ENCODE data around the gene ACSL1. TPM values are rescaled to one million over a fixed set of nuclear protein-coding genes. Genes with fewer than 3 reads are reported as not detected.

ACSL1 gene
- total and polyA plus RNA-seq, 9 donors, result 32.8 to 51.9 (median 40.7) TPM

GRCh38 chr4:184778325-184778724, 47.4 kb downstream of the ACSL1 start:
- no peaks in the 10 kb centered on the region for H3K27me3 ChIP-seq (ENCODE audit: control insufficient read depth, insufficient read depth, low read length)
- no peak for DNase-seq
- WGBS (ENCODE audit: insufficient coverage), result 81% methylated on average over 8 of the region's 8 CpGs
- no peak overlapping the region for H3K4me3 ChIP-seq (ENCODE audit: low read length)
- H3K9me3 ChIP-seq (replicated peaks; ENCODE audit: control insufficient read depth, low read depth, low read length), result no peaks in the 10 kb centered on the region
- peaks cover 9% of the 10 kb centered on the region for H3K4me1 ChIP-seq (ENCODE audit: control insufficient read depth, insufficient read depth, low read length)
- no peak overlapping the region for H3K27ac ChIP-seq (ENCODE audit: low read length)
- peaks cover 4% of the 10 kb centered on the region for H3K36me3 ChIP-seq (ENCODE audit: control insufficient read depth, insufficient read depth, low read length)

GRCh38 chr4:184776821-184777220, 48.9 kb downstream of the ACSL1 start:
- Histone ChIP-seq H3K27me3 (ENCODE audit: control insufficient read depth, insufficient read depth, low read length) (no peaks in the 10 kb centered on the region), H3K4me1 (ENCODE audit: control insufficient read depth, insufficient read depth, low read length) (peaks cover 3% of the 10 kb centered on the region), H3K9me3 (replicated peaks; ENCODE audit: control insufficient read depth, low read depth, low read length) (no peaks in the 10 kb centered on the region), H3K27ac (ENCODE audit: low read length) (no peak overlapping the region), H3K4me3 (ENCODE audit: low read length) (no peak overlapping the region), H3K36me3 (ENCODE audit: control insufficient read depth, insufficient read depth, low read length) (peaks cover 5% of the 10 kb centered on the region)
- no peak for DNase-seq
- no CpG with 5 or more reads among the region's 5 CpGs for WGBS (ENCODE audit: insufficient coverage)

GRCh38 chr4:184775854-184776555, 49.8 kb downstream of the ACSL1 start:
- H3K27ac ChIP-seq (ENCODE audit: low read length), result no peak overlapping the region
- no peaks in the 10 kb centered on the region for H3K27me3 ChIP-seq (ENCODE audit: control insufficient read depth, insufficient read depth, low read length)
- H3K9me3 ChIP-seq (replicated peaks; ENCODE audit: control insufficient read depth, low read depth, low read length), result no peaks in the 10 kb centered on the region
- WGBS (ENCODE audit: insufficient coverage), result 64% methylated on average over 2 of the region's 13 CpGs
- H3K36me3 ChIP-seq (ENCODE audit: control insufficient read depth, insufficient read depth, low read length), result peaks cover 8% of the 10 kb centered on the region
- no peak overlapping the region for H3K4me3 ChIP-seq (ENCODE audit: low read length)
- peaks cover 3% of the 10 kb centered on the region for H3K4me1 ChIP-seq (ENCODE audit: control insufficient read depth, insufficient read depth, low read length)
- DNase-seq, result peak; percentile 37

GRCh38 chr4:184774152-184774551, 51.6 kb downstream of the ACSL1 start:
- DNase-seq, result no peak
- no peak overlapping the region for H3K4me3 ChIP-seq (ENCODE audit: low read length)
- no peak overlapping the region for H3K27ac ChIP-seq (ENCODE audit: low read length)
- WGBS (ENCODE audit: insufficient coverage), result 100% methylated on average over 1 of the region's 7 CpGs
- peaks cover 19% of the 10 kb centered on the region for H3K36me3 ChIP-seq (ENCODE audit: control insufficient read depth, insufficient read depth, low read length)
- no peaks in the 10 kb centered on the region for H3K27me3 ChIP-seq (ENCODE audit: control insufficient read depth, insufficient read depth, low read length)
- H3K4me1 ChIP-seq (ENCODE audit: control insufficient read depth, insufficient read depth, low read length), result peaks cover 3% of the 10 kb centered on the region
- H3K9me3 ChIP-seq (replicated peaks; ENCODE audit: control insufficient read depth, low read depth, low read length), result no peaks in the 10 kb centered on the region

GRCh38 chr4:184771416-184771815, 54.4 kb downstream of the ACSL1 start:
- peaks cover 28% of the 10 kb centered on the region for H3K36me3 ChIP-seq (ENCODE audit: control insufficient read depth, insufficient read depth, low read length)
- no peaks in the 10 kb centered on the region for H3K9me3 ChIP-seq (replicated peaks; ENCODE audit: control insufficient read depth, low read depth, low read length)
- H3K4me1 ChIP-seq (ENCODE audit: control insufficient read depth, insufficient read depth, low read length), result peaks cover 3% of the 10 kb centered on the region
- no CpG with 5 or more reads among the region's 1 CpG for whole genome bisulfite sequencing (ENCODE audit: insufficient coverage)
- H3K27me3 ChIP-seq (ENCODE audit: control insufficient read depth, insufficient read depth, low read length), result no peaks in the 10 kb centered on the region
- H3K27ac ChIP-seq (ENCODE audit: low read length), result no peak overlapping the region
- DNase-seq, result no peak
- no peak overlapping the region for H3K4me3 ChIP-seq (ENCODE audit: low read length)

GRCh38 chr4:184769141-184769765, 56.5 kb downstream of the ACSL1 start:
- DNase-seq, result no peak
- H3K4me3 ChIP-seq (ENCODE audit: low read length), result no peak overlapping the region
- peaks cover 43% of the 10 kb centered on the region for H3K36me3 ChIP-seq (ENCODE audit: control insufficient read depth, insufficient read depth, low read length)
- H3K27me3 ChIP-seq (ENCODE audit: control insufficient read depth, insufficient read depth, low read length), result no peaks in the 10 kb centered on the region
- no peaks in the 10 kb centered on the region for H3K9me3 ChIP-seq (replicated peaks; ENCODE audit: control insufficient read depth, low read depth, low read length)
- H3K27ac ChIP-seq (ENCODE audit: low read length), result no peak overlapping the region
- 79% methylated on average over 5 of the region's 7 CpGs for WGBS (ENCODE audit: insufficient coverage)
- no peaks in the 10 kb centered on the region for H3K4me1 ChIP-seq (ENCODE audit: control insufficient read depth, insufficient read depth, low read length)

- Histone ChIP-seq H3K4me3 (ENCODE audit: low read length) (no peak overlapping the region), H3K27me3 (ENCODE audit: control insufficient read depth, insufficient read depth, low read length) (no peaks in the 10 kb centered on the region), H3K9me3 (replicated peaks; ENCODE audit: control insufficient read depth, low read depth, low read length) (no peaks in the 10 kb centered on the region), H3K4me1 (ENCODE audit: control insufficient read depth, insufficient read depth, low read length) (no peaks in the 10 kb centered on the region), H3K27ac (ENCODE audit: low read length) (no peak overlapping the region), H3K36me3 (ENCODE audit: control insufficient read depth, insufficient read depth, low read length) (peaks cover 44% of the 10 kb centered on the region)
- DNase-seq, result no peak
- 82% methylated on average over 3 of the region's 5 CpGs for WGBS (ENCODE audit: insufficient coverage)
These were observed 57.5 kb downstream of the ACSL1 start for GRCh38 chr4:184768296-184768695.

GRCh38 chr4:184766446-184766845, 59.3 kb downstream of the ACSL1 start:
- Histone ChIP-seq H3K27me3 (ENCODE audit: control insufficient read depth, insufficient read depth, low read length) (no peaks in the 10 kb centered on the region), H3K4me3 (ENCODE audit: low read length) (no peak overlapping the region), H3K27ac (ENCODE audit: low read length) (no peak overlapping the region), H3K4me1 (ENCODE audit: control insufficient read depth, insufficient read depth, low read length) (peaks cover 8% of the 10 kb centered on the region), H3K36me3 (ENCODE audit: control insufficient read depth, insufficient read depth, low read length) (peaks cover 52% of the 10 kb centered on the region), H3K9me3 (replicated peaks; ENCODE audit: control insufficient read depth, low read depth, low read length) (no peaks in the 10 kb centered on the region)
- WGBS (ENCODE audit: insufficient coverage), result 88% methylated on average over 6 of the region's 9 CpGs
- no peak for DNase-seq

GRCh38 chr4:184765473-184766340, 60.1 kb downstream of the ACSL1 start:
- peaks cover 52% of the 10 kb centered on the region for H3K36me3 ChIP-seq (ENCODE audit: control insufficient read depth, insufficient read depth, low read length)
- peaks cover 8% of the 10 kb centered on the region for H3K4me1 ChIP-seq (ENCODE audit: control insufficient read depth, insufficient read depth, low read length)
- 80% methylated on average over 11 of the region's 21 CpGs for WGBS (ENCODE audit: insufficient coverage)
- no peak for DNase-seq
- H3K9me3 ChIP-seq (replicated peaks; ENCODE audit: control insufficient read depth, low read depth, low read length), result no peaks in the 10 kb centered on the region
- H3K27me3 ChIP-seq (ENCODE audit: control insufficient read depth, insufficient read depth, low read length), result no peaks in the 10 kb centered on the region
- no peak overlapping the region for H3K4me3 ChIP-seq (ENCODE audit: low read length)
- no peak overlapping the region for H3K27ac ChIP-seq (ENCODE audit: low read length)

- DNase-seq, result no peak
- H3K4me3 ChIP-seq (ENCODE audit: low read length), result no peak overlapping the region
- H3K27me3 ChIP-seq (ENCODE audit: control insufficient read depth, insufficient read depth, low read length), result no peaks in the 10 kb centered on the region
- no peak overlapping the region for H3K27ac ChIP-seq (ENCODE audit: low read length)
- H3K9me3 ChIP-seq (replicated peaks; ENCODE audit: control insufficient read depth, low read depth, low read length), result no peaks in the 10 kb centered on the region
- peaks cover 8% of the 10 kb centered on the region for H3K4me1 ChIP-seq (ENCODE audit: control insufficient read depth, insufficient read depth, low read length)
- H3K36me3 ChIP-seq (ENCODE audit: control insufficient read depth, insufficient read depth, low read length), result peaks cover 53% of the 10 kb centered on the region
- 100% methylated on average over 1 of the region's 4 CpGs for WGBS (ENCODE audit: insufficient coverage)
These were observed 61.2 kb downstream of the ACSL1 start for GRCh38 chr4:184764601-184765000.

All from muscle of leg (tissue), 11 donors.